AG09309 (cell line): ENCODE results near the gene WDR27.
A peak's percentile ranks its signal among the peaks of the same experiment; 100 is the strongest.

Experiments used
- DNase-seq: peaks from one replicate; pipeline ENCODE4 v3.0.0-alpha.2; 2010; ENCODE audit warnings: low read depth
- H3K4me3 ChIP-seq: 2 replicates; pipeline ENCODE4 v1.5.1; 2011; ENCODE audit warnings: mild to moderate bottlenecking, low read depth, low read length, moderate library complexity; ENCODE audit not compliant: control insufficient read depth
- CTCF ChIP-seq: IDR thresholded peaks from 2 replicates; pipeline ENCODE4 v1.5.1; 2011; ENCODE audit warnings: mild to moderate bottlenecking, low read depth, low read length, inconsistent platforms; ENCODE audit not compliant: insufficient read depth, control insufficient read depth; ENCODE audit errors: missing control alignments

Gene WDR27

GRCh38 chr6:169452869-169453620 lies 248.8 kb downstream of the WDR27 start:
- DNase-seq: no peak
- no peak overlapping the region for H3K4me3 ChIP-seq
- no peak for TF ChIP-seq CTCF

GRCh38 chr6:169452117-169452868 lies 249.5 kb downstream of the WDR27 start:
- DNase-seq: peak; percentile 80
- TF ChIP-seq CTCF: no peak
- peak overlapping the region; percentile 33 for H3K4me3 ChIP-seq

GRCh38 chr6:169451065-169451838 lies 250.6 kb downstream of the WDR27 start:
- no peak overlapping the region for H3K4me3 ChIP-seq
- no peak for TF ChIP-seq CTCF
- DNase-seq: no peak

- no peak for DNase-seq
- no peak overlapping the region for H3K4me3 ChIP-seq
- TF ChIP-seq CTCF: no peak
Observed at GRCh38 chr6:169450097-169450496, 251.7 kb downstream of the WDR27 start.

GRCh38 chr6:169449221-169449620 lies 252.6 kb downstream of the WDR27 start:
- no peak for DNase-seq
- TF ChIP-seq CTCF: no peak
- H3K4me3 ChIP-seq: no peak overlapping the region

- no peak for DNase-seq
- TF ChIP-seq CTCF: no peak
Observed at GRCh38 chr6:169445661-169446581, 255.9 kb downstream of the WDR27 start.

More at GRCh38 chr6:169445661-169446581, 255.9 kb downstream of the WDR27 start:
- no peak overlapping the region for H3K4me3 ChIP-seq
